Muscle layer of duodenum (tissue), 2 donors: Measurements from ENCODE around the gene ACAP2.

Experiments used
- H3K27ac ChIP-seq: one replicate; pipeline ENCODE4 v1.7.0; 2013; ENCODE audit warnings: mild to moderate bottlenecking, low read length
- H3K27me3 ChIP-seq: one replicate; pipeline ENCODE4 v1.7.0; 2013; ENCODE audit warnings: low read depth, mild to moderate bottlenecking, control low read depth, low read length
- H3K36me3 ChIP-seq, 2 donors: one replicate each; pipeline ENCODE4 v1.7.0; 2013; ENCODE audit warnings: low read length in 2 of 2, control low read depth in 1 of 2, mild to moderate bottlenecking in 1 of 2; ENCODE audit not compliant: insufficient read depth in 2 of 2, control insufficient read depth in 1 of 2
- H3K4me1 ChIP-seq, 2 donors: one replicate each; pipeline ENCODE4 v1.7.0; 2013; ENCODE audit warnings: low read length in 2 of 2, mild to moderate bottlenecking in 2 of 2, control low read depth in 1 of 2, moderate library complexity in 1 of 2; ENCODE audit not compliant: insufficient read depth in 2 of 2, control insufficient read depth in 1 of 2
- H3K4me3 ChIP-seq, 2 donors: one replicate each; pipeline ENCODE4 v1.7.0; 2013; ENCODE audit warnings: low read length in 2 of 2, low read depth in 1 of 2, mild to moderate bottlenecking in 1 of 2
- H3K9me3 ChIP-seq, 2 donors: one replicate each; pipeline ENCODE4 v1.7.0; 2013; ENCODE audit warnings: low read length in 2 of 2, control low read depth in 1 of 2, mild to moderate bottlenecking in 1 of 2; ENCODE audit not compliant: control insufficient read depth in 1 of 2
- donor health status: healthy.

The ACAP2 gene

DNA sequence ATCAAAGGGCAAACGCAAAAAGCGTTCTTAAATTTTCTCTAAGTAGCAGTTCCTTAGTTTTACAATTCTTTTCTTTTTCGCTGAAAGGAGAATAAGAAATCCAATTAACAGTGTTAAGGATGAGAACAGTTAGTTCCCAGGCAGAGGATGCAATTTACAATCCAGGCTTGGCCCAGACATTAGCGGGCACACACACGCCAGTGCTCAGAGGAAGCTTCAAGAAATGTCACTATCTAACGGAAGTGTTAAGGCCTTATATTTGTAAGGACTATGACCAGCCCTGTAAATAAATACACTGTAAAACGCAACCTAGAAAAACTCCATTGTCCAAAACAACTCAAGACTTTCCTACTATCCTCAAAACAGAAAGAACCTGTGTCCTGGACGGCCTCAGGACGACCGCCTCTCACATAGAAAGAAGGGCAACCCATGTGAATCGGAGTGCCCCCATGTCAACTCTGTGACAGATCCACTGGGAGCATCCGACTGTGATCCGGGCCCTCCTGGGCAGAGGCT is 1.3 kb downstream of the ACAP2 start:
- peak overlapping the region; percentile 80 to 96 for H3K4me3 ChIP-seq
- peak overlapping the region; percentile 92 for H3K27ac ChIP-seq
- peaks cover 9 to 19% of the 10 kb centered on the region in 2 donors for H3K4me1 ChIP-seq
- H3K36me3 ChIP-seq, result no peaks in the 10 kb centered on the region
- H3K9me3 ChIP-seq, result no peaks in the 10 kb centered on the region
- H3K27me3 ChIP-seq, result no peaks in the 10 kb centered on the region

GRCh38 chr3:195441051-195441450 is 1.8 kb downstream of the ACAP2 start:
- peaks cover 9 to 19% of the 10 kb centered on the region in 2 donors for H3K4me1 ChIP-seq
- H3K4me3 ChIP-seq, result peak overlapping the region; percentile 80 to 96
- H3K9me3 ChIP-seq, result no peaks in the 10 kb centered on the region
- no peaks in the 10 kb centered on the region for H3K27me3 ChIP-seq
- H3K36me3 ChIP-seq, result no peaks in the 10 kb centered on the region
- peak overlapping the region; percentile 92 for H3K27ac ChIP-seq

- Histone ChIP-seq H3K9me3 (no peaks in the 10 kb centered on the region), H3K27me3 (no peaks in the 10 kb centered on the region), H3K4me3 (no peak overlapping the region), H3K4me1 (peaks cover 9 to 19% of the 10 kb centered on the region in 2 donors), H3K27ac (peak overlapping the region; percentile 8), H3K36me3 (no peaks in the 10 kb centered on the region)
Measured at GRCh38 chr3:195440379-195440778, 2.4 kb downstream of the ACAP2 start.

- Histone ChIP-seq H3K36me3 (no peaks in the 10 kb centered on the region), H3K4me3 (no peak overlapping the region), H3K27ac (no peak overlapping the region), H3K9me3 (no peaks in the 10 kb centered on the region), H3K27me3 (no peaks in the 10 kb centered on the region), H3K4me1 (peaks cover 9 to 15% of the 10 kb centered on the region in 2 donors)
Measured at GRCh38 chr3:195438371-195438770, 4.4 kb downstream of the ACAP2 start.

GRCh38 chr3:195425849-195426248 is 17.0 kb downstream of the ACAP2 start:
- no peaks in the 10 kb centered on the region for H3K27me3 ChIP-seq
- H3K36me3 ChIP-seq, result no peaks in the 10 kb centered on the region
- H3K4me1 ChIP-seq, result peaks cover 0 to 7% of the 10 kb centered on the region in 2 donors
- H3K9me3 ChIP-seq, result no peaks in the 10 kb centered on the region
- no peak overlapping the region for H3K27ac ChIP-seq
- H3K4me3 ChIP-seq, result no peak overlapping the region

DNA sequence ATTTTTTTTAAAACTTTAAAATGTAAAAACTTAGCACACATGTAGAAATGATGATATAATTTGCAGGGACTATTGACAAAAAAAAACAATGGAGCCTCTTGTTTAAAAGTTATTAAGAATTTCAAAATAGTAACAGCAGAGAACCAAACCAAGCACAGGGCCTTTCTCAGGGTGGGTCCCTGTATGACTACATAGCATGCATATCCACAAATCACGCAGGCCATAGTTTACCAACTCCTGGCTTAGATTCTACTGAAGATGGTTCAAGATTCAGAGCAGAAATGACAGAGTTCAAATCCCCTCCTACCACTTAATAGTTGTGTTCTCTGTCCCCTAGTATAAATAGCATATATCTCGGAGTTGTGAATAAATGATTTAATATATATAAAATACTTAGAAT is 19.0 kb downstream of the ACAP2 start:
- Histone ChIP-seq H3K4me1 (peaks cover 0 to 7% of the 10 kb centered on the region in 2 donors), H3K4me3 (no peak overlapping the region), H3K36me3 (no peaks in the 10 kb centered on the region), H3K27ac (no peak overlapping the region), H3K27me3 (no peaks in the 10 kb centered on the region), H3K9me3 (no peaks in the 10 kb centered on the region)

- peaks cover 0 to 3% of the 10 kb centered on the region in 2 donors for H3K4me1 ChIP-seq
- no peak overlapping the region for H3K4me3 ChIP-seq
Measured at GRCh38 chr3:195421400-195421799, 21.4 kb downstream of the ACAP2 start.

DNA sequence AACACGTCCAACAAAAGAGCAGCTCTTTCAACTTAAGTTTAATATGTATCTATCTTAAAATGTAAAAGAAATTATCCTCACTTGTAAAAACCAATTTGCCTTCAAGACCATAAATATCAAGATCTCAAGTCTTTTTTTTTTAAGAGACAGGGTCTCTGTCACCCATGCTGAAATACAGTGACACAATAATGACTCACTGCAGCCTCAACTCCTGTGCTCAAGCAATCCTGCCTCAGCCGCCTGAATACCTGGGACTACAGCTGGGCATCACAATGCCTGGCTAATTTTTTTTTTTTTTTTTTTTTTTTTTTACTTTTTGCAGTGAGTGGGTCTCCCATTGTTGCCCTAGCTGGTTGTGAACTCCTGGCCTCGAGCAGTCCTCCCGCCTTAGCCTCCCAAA is 26.0 kb downstream of the ACAP2 start:
- no peak overlapping the region for H3K27ac ChIP-seq

More at GRCh38 chr3:195421400-195421799, 21.4 kb downstream of the ACAP2 start:
- no peaks in the 10 kb centered on the region for H3K9me3 ChIP-seq
- H3K36me3 ChIP-seq, result no peaks in the 10 kb centered on the region
- no peak overlapping the region for H3K27ac ChIP-seq
- no peaks in the 10 kb centered on the region for H3K27me3 ChIP-seq

GRCh38 chr3:195411836-195412235 is 31.0 kb downstream of the ACAP2 start:
- H3K4me1 ChIP-seq, result peaks cover 0 to 4% of the 10 kb centered on the region in 2 donors
- no peaks in the 10 kb centered on the region for H3K9me3 ChIP-seq
- H3K27me3 ChIP-seq, result no peaks in the 10 kb centered on the region
- H3K27ac ChIP-seq, result no peak overlapping the region
- H3K4me3 ChIP-seq, result no peak overlapping the region
- H3K36me3 ChIP-seq, result peaks cover 0 to 3% of the 10 kb centered on the region in 2 donors

More for the DNA sequence above, 26.0 kb downstream of the ACAP2 start:
- no peak overlapping the region for H3K4me3 ChIP-seq
- no peaks in the 10 kb centered on the region for H3K36me3 ChIP-seq
- peaks cover 0 to 3% of the 10 kb centered on the region in 2 donors for H3K4me1 ChIP-seq
- H3K27me3 ChIP-seq, result no peaks in the 10 kb centered on the region
- no peaks in the 10 kb centered on the region for H3K9me3 ChIP-seq

DNA sequence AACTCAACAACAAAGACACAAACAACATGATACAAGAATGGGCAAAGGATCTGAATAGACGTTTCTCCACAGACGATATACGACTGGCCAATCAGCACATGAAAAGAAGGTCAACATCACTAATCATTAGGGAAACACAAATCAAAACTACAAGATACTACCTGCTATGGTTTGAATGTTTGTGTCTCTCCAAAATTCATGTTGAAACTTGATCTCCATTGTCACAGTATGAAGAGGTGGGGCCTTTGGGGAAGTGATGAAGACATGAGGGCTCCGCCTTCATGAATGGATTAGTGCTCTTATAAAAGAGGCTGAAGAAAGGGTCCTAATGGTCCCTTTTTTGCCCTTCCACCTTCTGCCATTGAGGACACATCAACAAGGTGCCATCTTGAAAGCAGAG is 32.3 kb downstream of the ACAP2 start:
- no peak overlapping the region for H3K27ac ChIP-seq
- peaks cover 0 to 3% of the 10 kb centered on the region in 2 donors for H3K36me3 ChIP-seq
- H3K4me3 ChIP-seq, result no peak overlapping the region
- peaks cover 0 to 4% of the 10 kb centered on the region in 2 donors for H3K4me1 ChIP-seq
- H3K9me3 ChIP-seq, result no peaks in the 10 kb centered on the region
- no peaks in the 10 kb centered on the region for H3K27me3 ChIP-seq

- Histone ChIP-seq H3K4me3 (no peak overlapping the region), H3K9me3 (no peaks in the 10 kb centered on the region)
Measured at GRCh38 chr3:195407531-195408409, 35.0 kb downstream of the ACAP2 start.

More at GRCh38 chr3:195407531-195408409, 35.0 kb downstream of the ACAP2 start:
- H3K36me3 ChIP-seq, result peaks cover 0 to 3% of the 10 kb centered on the region in 2 donors
- H3K4me1 ChIP-seq, result peaks cover 0 to 4% of the 10 kb centered on the region in 2 donors
- H3K27me3 ChIP-seq, result no peaks in the 10 kb centered on the region
- H3K27ac ChIP-seq, result no peak overlapping the region
